ENCODE data around the gene ZBTB7B.
A peak's percentile ranks its signal among the peaks of the same experiment; 100 is the strongest.
"Not testable (repeated sequence)": the region's sequence is repeated elsewhere in the genome, so short reads cannot be mapped to it uniquely, and the experiment has no call there.

Gene ZBTB7B

GRCh38 chr1:154968731-154969130 lies 33.9 kb upstream of the ZBTB7B start:
- DNase-seq (ENCODE audit: low read depth, low spot score): no peak

- DNase-seq (ENCODE audit: low read depth, low spot score): no peak
These were observed 33.4 kb upstream of the ZBTB7B start for GRCh38 chr1:154969246-154969645.

- DNase-seq (ENCODE audit: low read depth, low spot score): no peak
These were observed 32.6 kb upstream of the ZBTB7B start for GRCh38 chr1:154969860-154970452.

- DNase-seq (ENCODE audit: low read depth, low spot score): peak; percentile 83
These were observed 31.8 kb upstream of the ZBTB7B start, which contains the start of gene SHC1 for GRCh38 chr1:154970631-154971340. Gene SHC1, minus strand, starts transcription at chr1:154970747. Its CDS starts 221 bp downstream, at chr1:154970526.

- no peak for DNase-seq (ENCODE audit: low read depth, low spot score)
These were observed 31.1 kb upstream of the ZBTB7B start for GRCh38 chr1:154971341-154971998.

GRCh38 chr1:154972213-154972516 lies 30.4 kb upstream of the ZBTB7B start:
- no peak for DNase-seq (ENCODE audit: low read depth, low spot score)

GRCh38 chr1:154972517-154973343 lies 29.9 kb upstream of the ZBTB7B start:
- no peak for DNase-seq (ENCODE audit: low read depth, low spot score)

- DNase-seq (ENCODE audit: low read depth, low spot score): peak; percentile 91
These were observed 29.1 kb upstream of the ZBTB7B start for GRCh38 chr1:154973344-154974101.

- DNase-seq (ENCODE audit: low read depth, low spot score): peak; percentile 100
These were observed 28.3 kb upstream of the ZBTB7B start, which contains the start of gene CKS1B for GRCh38 chr1:154974102-154974807. Gene CKS1B, plus strand, starts transcription at chr1:154974681. Its CDS starts 65 bp downstream, at chr1:154974746.

GRCh38 chr1:154974808-154975408 lies 27.7 kb upstream of the ZBTB7B start:
- peak; percentile 91 for DNase-seq (ENCODE audit: low read depth, low spot score)

- DNase-seq (ENCODE audit: low read depth, low spot score): no peak
These were observed 27.1 kb upstream of the ZBTB7B start for GRCh38 chr1:154975409-154976059.

GRCh38 chr1:154977762-154978161 lies 24.8 kb upstream of the ZBTB7B start:
- DNase-seq (ENCODE audit: low read depth, low spot score): not testable (repeated sequence)

- no peak for DNase-seq (ENCODE audit: low read depth, low spot score)
These were observed 24.2 kb upstream of the ZBTB7B start for GRCh38 chr1:154978360-154978759.

GRCh38 chr1:154982341-154982740 lies 20.3 kb upstream of the ZBTB7B start:
- DNase-seq (ENCODE audit: low read depth, low spot score): no peak

- peak; percentile 98 for DNase-seq (ENCODE audit: low read depth, low spot score)
These were observed 19.5 kb upstream of the ZBTB7B start, which contains the start of gene FLAD1 for GRCh38 chr1:154982897-154983648. Gene FLAD1, plus strand, starts transcription at chr1:154983344. Its CDS starts 351 bp downstream, at chr1:154983695.

GRCh38 chr1:154983776-154984466 lies 18.7 kb upstream of the ZBTB7B start:
- no peak for DNase-seq (ENCODE audit: low read depth, low spot score)

GRCh38 chr1:154986736-154987135 lies 15.9 kb upstream of the ZBTB7B start:
- DNase-seq (ENCODE audit: low read depth, low spot score): not testable (repeated sequence)

GRCh38 chr1:154987326-154987725 lies 15.3 kb upstream of the ZBTB7B start:
- no peak for DNase-seq (ENCODE audit: low read depth, low spot score)
